Transverse colon (tissue), 4 donors: ENCODE measurements around the gene PACS2. TPM values are rescaled to one million over a fixed set of nuclear protein-coding genes. Genes with fewer than 3 reads are reported as not detected.

Source experiments
- DNase-seq: peaks from one replicate; pipeline ENCODE4 v3.0.0-alpha.2; 2019
- H3K27ac ChIP-seq, 4 donors: fragments of 200-600 bp; sonication (generic); 2 replicates each; pipeline ENCODE4 v1.5.1; 2016 to 2018; ENCODE audit warnings: inconsistent platforms in 4 of 4
- H3K27me3 ChIP-seq: fragments of 200-600 bp; sonication (generic); 2 replicates; pipeline ENCODE4 v1.5.1; 2017; ENCODE audit warnings: inconsistent platforms
- H3K36me3 ChIP-seq, 4 donors: fragments of 200-600 bp; sonication (generic); 2 replicates each; pipeline ENCODE4 v1.5.1; 2017 to 2019; ENCODE audit warnings: inconsistent platforms in 4 of 4
- H3K4me1 ChIP-seq, 4 donors: fragments of 200-600 bp; sonication (generic); 2 replicates each; pipeline ENCODE4 v1.5.1; 2017 to 2020; ENCODE audit warnings: inconsistent platforms in 4 of 4
- H3K4me3 ChIP-seq, 4 donors: fragments of 200-600 bp; sonication (generic); 1 replicate in 1 of 4; 2 replicates in 3 of 4; pipeline versions ENCODE4 v1.5.1 to v1.6.1; 2017 to 2019; ENCODE audit warnings: inconsistent platforms in 4 of 4
- H3K9me3 ChIP-seq, 2 donors: fragments of 200-600 bp; sonication (generic); 2 replicates each; pipeline ENCODE4 v1.5.1; 2017 to 2019; ENCODE audit warnings: inconsistent platforms in 2 of 2
- CTCF ChIP-seq, 5 experiments: fragments of 200-600 bp in 3 of 5; fragments of 450-650 bp in 2 of 5; sonication (generic) in 3 of 5; IDR thresholded peaks; 1 replicate in 2 of 5; 2 replicates in 3 of 5; pipeline ENCODE4 v1.5.1; 2016 to 2017; ENCODE audit warnings: antibody characterized with exemption in 5 of 5, inconsistent platforms in 3 of 5, mild to moderate bottlenecking in 2 of 5, moderate library complexity in 1 of 5
- EP300 ChIP-seq: sonication (generic); formaldehyde crosslinking; IDR thresholded peaks from one replicate; pipeline ENCODE4 v1.6.1; 2017; ENCODE audit warnings: antibody characterized with exemption, low read depth
- POLR2A ChIP-seq: fragments of 450-650 bp; IDR thresholded peaks from one replicate; pipeline ENCODE4 v1.6.1; 2016; ENCODE audit warnings: antibody characterized with exemption, mild to moderate bottlenecking, moderate library complexity
- POLR2AphosphoS5 ChIP-seq, 3 donors: sonication (generic); formaldehyde crosslinking; IDR thresholded peaks; one replicate each; pipeline ENCODE4 v1.6.1; 2016; ENCODE audit warnings: antibody characterized with exemption in 3 of 3
- WGBS, 2 donors: methylation state at CpG; one replicate each; pipeline ENCODE4 v1.1.5; 2018; ENCODE audit warnings: low coverage in 1 of 2; 5-methylcytosine and 5-hydroxymethylcytosine counted together
- in situ Hi-C, 4 donors: fragments of 200-750 bp; cut with MboI; loops; one replicate each; pipeline versions ENCODE4 v1.15.0 to v1.15.1; 2017; ENCODE audit warnings: low sequenced_read_pairs in 3 of 4, low pct_ligation_motif_present in 1 of 4, low pct_unique_long_range_greater_than_20kb in 1 of 4
- intact Hi-C: fragments of 100-400 bp; cut with DNase I; formaldehyde crosslinking; loops from one replicate; pipeline ENCODE4 v1.15.1; 2023; ENCODE audit warnings: low total_unique reads
- total RNA-seq, 4 donors: library from RNA; depleted of rRNA; stranded (reverse); fragments of >200 nt; gene quantifications; one replicate each; pipeline ENCODE4 v1.1.0, GENCODE V29; 2016

Gene PACS2
- total RNA-seq, 4 donors from 2014 or later, result 63.0 to 249 (median 135) TPM

- intact Hi-C loops (no loop called here), in situ Hi-C loops (no loop called here)
- Histone ChIP-seq H3K27ac (no peak overlapping the region), H3K9me3 (no peaks in the 10 kb centered on the region), H3K4me3 (no peak overlapping the region), H3K4me1 (no peaks in the 10 kb centered on the region), H3K36me3 (no peaks in the 10 kb centered on the region), H3K27me3 (no peaks in the 10 kb centered on the region)
- TF ChIP-seq CTCF (IDR thresholded peaks at IDR 0.05) (no peak), POLR2A (no peak), EP300 (no peak), POLR2AphosphoS5 (IDR thresholded peaks at IDR 0.05) (no peak)
- WGBS, 2 donors, result 98% methylated on average over 10 of the region's 18 CpGs; no CpG with 5 or more reads in 1 of the 2 donors
- DNase-seq, result no peak
These were observed 123.4 kb downstream of the PACS2 start for GRCh38 chr14:105437723-105438500.

DNA sequence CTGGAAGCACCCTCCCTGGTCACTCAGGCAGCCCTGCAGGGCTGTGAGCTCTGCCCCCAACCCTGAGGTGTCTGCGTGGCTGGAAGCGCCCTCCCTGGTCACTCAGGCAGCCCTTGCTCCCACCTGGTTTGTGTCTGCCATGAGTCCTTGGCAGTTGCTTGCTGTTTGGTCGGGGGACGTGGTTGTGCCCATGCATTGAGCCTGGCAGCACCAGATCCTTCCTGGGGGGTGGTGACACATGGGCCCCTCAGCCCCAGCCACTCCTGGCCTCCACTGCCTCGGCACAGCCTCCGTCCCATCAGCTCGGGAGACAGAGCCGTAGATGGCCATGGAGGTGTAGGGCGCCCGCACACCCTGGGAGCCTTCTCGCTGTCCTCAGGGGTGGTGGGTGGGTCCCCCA lies 124.6 kb downstream of the PACS2 start:
- Histone ChIP-seq H3K4me1 (no peaks in the 10 kb centered on the region), H3K27me3 (no peaks in the 10 kb centered on the region), H3K27ac (no peak overlapping the region), H3K36me3 (no peaks in the 10 kb centered on the region), H3K9me3 (no peaks in the 10 kb centered on the region), H3K4me3 (no peak overlapping the region)
- 89% methylated on average over 11 of the region's 11 CpGs; no CpG with 5 or more reads in 1 of the 2 donors for WGBS, 2 donors
- DNase-seq, result no peak
- TF ChIP-seq CTCF (IDR thresholded peaks at IDR 0.05) (no peak), POLR2AphosphoS5 (IDR thresholded peaks at IDR 0.05) (no peak), POLR2A (no peak), EP300 (no peak)
- intact Hi-C loops (no loop called here), in situ Hi-C loops (no loop called here)

GRCh38 chr14:105439710-105440553 lies 125.4 kb downstream of the PACS2 start:
- TF ChIP-seq POLR2AphosphoS5 (IDR thresholded peaks at IDR 0.05), result no peak
- no peak for TF ChIP-seq POLR2A
- TF ChIP-seq EP300, result no peak
- TF ChIP-seq CTCF (IDR thresholded peaks at IDR 0.05), result no peak
- no peaks in the 10 kb centered on the region for H3K27me3 ChIP-seq
- no peaks in the 10 kb centered on the region for H3K36me3 ChIP-seq
- no peak overlapping the region for H3K27ac ChIP-seq
- no peaks in the 10 kb centered on the region for H3K4me1 ChIP-seq
- no peak for DNase-seq
- 91% methylated on average over 32 of the region's 33 CpGs; no CpG with 5 or more reads in 1 of the 2 donors for WGBS, 2 donors
- in situ Hi-C loops (no loop called here), intact Hi-C loops (loop anchor here (10.0 kb wide), 1 partner anchor 65 kb away; no protein-coding TSS in a partner anchor)
- H3K4me3 ChIP-seq, result no peak overlapping the region
- H3K9me3 ChIP-seq, result no peaks in the 10 kb centered on the region

- H3K9me3 ChIP-seq, result no peaks in the 10 kb centered on the region
- H3K4me3 ChIP-seq, result no peak overlapping the region
- H3K4me1 ChIP-seq, result no peaks in the 10 kb centered on the region
- H3K27me3 ChIP-seq, result no peaks in the 10 kb centered on the region
- in situ Hi-C loops, result no loop called here
- intact Hi-C loops, result loop anchor here (10.0 kb wide), 1 partner anchor 66 kb away; no protein-coding TSS in a partner anchor
- no peaks in the 10 kb centered on the region for H3K36me3 ChIP-seq
- H3K27ac ChIP-seq, result no peak overlapping the region
- WGBS, 2 donors, result 97% methylated on average over 15 of the region's 15 CpGs; no CpG with 5 or more reads in 1 of the 2 donors
- no peak for TF ChIP-seq EP300
- TF ChIP-seq POLR2A, result no peak
- no peak for TF ChIP-seq CTCF (IDR thresholded peaks at IDR 0.05)
- no peak for TF ChIP-seq POLR2AphosphoS5 (IDR thresholded peaks at IDR 0.05)
- no peak for DNase-seq
These were observed 126.0 kb downstream of the PACS2 start for GRCh38 chr14:105440554-105440900.
